ENCODE measurements around the gene CABP4.

CABP4 gene

GRCh38 chr11:67507242-67507863, 52.2 kb downstream of the CABP4 start:
- DNase-seq (ENCODE audit: extremely low read depth in 1 of 2, low read depth in 1 of 2) = no peak

DNA sequence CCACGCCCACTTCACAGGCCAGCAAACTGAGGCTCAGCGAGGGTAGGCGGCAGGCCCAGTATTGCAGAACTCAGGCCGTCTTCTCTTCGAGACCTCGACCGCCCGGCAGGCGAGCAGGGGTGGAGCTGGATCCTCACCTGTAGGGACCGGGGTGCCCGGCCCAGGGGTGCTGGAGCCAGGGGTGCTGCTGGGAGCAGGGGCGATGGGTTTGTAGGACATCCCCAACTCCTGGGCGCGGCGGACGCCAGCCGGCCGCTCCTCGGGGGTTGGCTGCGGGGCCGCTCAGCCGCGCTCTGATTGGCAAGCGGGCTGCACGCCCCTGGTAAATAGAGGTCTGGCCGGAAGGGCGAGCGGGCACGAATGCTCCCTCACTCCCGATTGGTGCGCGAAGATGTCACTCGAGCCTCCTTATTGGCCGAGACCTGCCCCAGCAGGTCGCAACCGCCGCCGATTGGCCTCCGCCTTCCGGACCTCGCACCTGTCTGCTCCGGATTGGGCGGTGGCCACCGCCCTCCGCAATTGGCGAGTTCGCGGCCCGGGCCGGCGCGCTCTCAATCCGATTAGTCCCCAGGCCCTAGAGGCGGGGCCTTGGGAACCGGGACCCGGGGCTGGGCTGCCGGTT, 52.8 kb downstream of the CABP4 start, which contains the start of gene CDK2AP2:
Gene CDK2AP2, minus strand, starts transcription at position 299 of the 622 bp plus-strand sequence. Its CDS starts 80 bp downstream, at position 219.
- peak; percentile 90 to 93 for DNase-seq (ENCODE audit: extremely low read depth in 1 of 2, low read depth in 1 of 2)

DNA sequence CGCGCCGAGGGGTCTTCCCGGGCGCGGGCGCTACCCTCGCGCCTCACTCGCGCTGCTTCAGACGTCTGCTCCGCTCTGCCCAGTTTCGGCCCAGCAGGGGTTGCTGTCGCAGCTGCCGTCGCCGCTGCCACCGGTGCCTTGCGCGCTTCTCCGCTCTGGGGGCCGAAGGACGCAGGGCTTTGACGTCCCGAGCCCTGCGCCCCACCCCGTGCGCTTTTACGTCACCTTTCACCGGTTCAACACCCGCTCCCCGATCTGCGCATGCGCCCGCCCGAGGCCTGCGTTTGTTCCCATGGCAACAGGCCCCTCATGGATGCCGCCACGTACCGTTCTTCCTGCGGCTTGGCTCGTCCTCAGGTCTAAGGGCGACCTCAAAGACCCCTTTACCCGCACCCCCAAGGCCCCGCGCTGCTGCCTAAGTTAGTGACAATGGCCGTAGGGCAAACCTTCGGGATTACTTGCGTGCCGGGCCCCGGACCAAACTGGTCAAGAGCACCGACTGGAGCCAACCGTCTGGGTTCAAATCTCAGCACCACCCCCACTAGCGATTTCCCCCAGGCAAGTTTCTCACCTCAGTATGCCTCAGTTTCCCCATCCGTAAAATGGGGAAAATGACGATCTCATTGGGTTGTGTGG, 53.5 kb downstream of the CABP4 start:
- peak; percentile 99 to 100 for DNase-seq (ENCODE audit: extremely low read depth in 1 of 2, low read depth in 1 of 2)

- DNase-seq (ENCODE audit: extremely low read depth in 1 of 2, low read depth in 1 of 2) = no peak
Measured at GRCh38 chr11:67510023-67510345, 54.8 kb downstream of the CABP4 start.
